Mesenchymal stem cell (in vitro differentiated cells and primary cell): ENCODE results near the gene PAFAH1B2.
"Not testable (repeated sequence)": the region's sequence is repeated elsewhere in the genome, so short reads cannot be mapped to it uniquely, and the experiment has no call there.

Source experiments
- DNase-seq: peaks from one replicate; pipeline ENCODE4 v3.0.0-alpha.2; 2013
- H2AFZ ChIP-seq: one replicate; pipeline ENCODE4 v1.6.1; 2013; ENCODE audit warnings: low read depth, mild to moderate bottlenecking, control low read depth, inconsistent platforms, low read length, moderate library complexity
- H2AK5ac ChIP-seq: 2 replicates; pipeline ENCODE4 v1.6.1; 2013; ENCODE audit warnings: low read length, moderate library complexity, mild to moderate bottlenecking, inconsistent platforms; ENCODE audit not compliant: severe bottlenecking
- H2BK120ac ChIP-seq: one replicate; pipeline ENCODE4 v1.6.1; 2013; ENCODE audit warnings: low read depth, mild to moderate bottlenecking, inconsistent platforms, low read length, moderate library complexity
- H2BK12ac ChIP-seq, 2 experiments: one replicate each; pipeline ENCODE4 v1.6.1; 2013; ENCODE audit warnings: inconsistent platforms in 2 of 2, low read length in 2 of 2, mild to moderate bottlenecking in 2 of 2, moderate library complexity in 2 of 2, control low read depth in 1 of 2
- H2BK15ac ChIP-seq: one replicate; pipeline ENCODE4 v1.6.1; 2013; ENCODE audit warnings: mild to moderate bottlenecking, low read depth, inconsistent platforms; ENCODE audit not compliant: poor library complexity, severe bottlenecking
- H2BK5ac ChIP-seq: 2 replicates; pipeline ENCODE4 v1.6.1; 2013; ENCODE audit warnings: low read depth, mild to moderate bottlenecking, low read length, control low read depth, inconsistent platforms; ENCODE audit not compliant: poor library complexity, severe bottlenecking
- H3K14ac ChIP-seq, 2 experiments: one replicate each; pipeline ENCODE4 v1.6.1; 2013; ENCODE audit warnings: inconsistent platforms in 2 of 2, low read length in 2 of 2, control low read depth in 1 of 2, mild to moderate bottlenecking in 1 of 2, moderate library complexity in 1 of 2
- H3K18ac ChIP-seq, 2 experiments: one replicate each; pipeline ENCODE4 v1.6.1; 2013; ENCODE audit warnings: inconsistent platforms in 2 of 2, low read length in 2 of 2, control low read depth in 1 of 2, low read depth in 1 of 2, mild to moderate bottlenecking in 1 of 2
- H3K23ac ChIP-seq, 2 experiments: one replicate each; pipeline ENCODE4 v1.6.1; 2013; ENCODE audit warnings: inconsistent platforms in 2 of 2, low read length in 2 of 2, mild to moderate bottlenecking in 2 of 2, moderate library complexity in 2 of 2, control low read depth in 1 of 2
- H3K27ac ChIP-seq: 2 replicates; pipeline ENCODE4 v1.5.1; 2013; ENCODE audit warnings: mild to moderate bottlenecking, moderate library complexity, low read length, control low read depth, inconsistent platforms; ENCODE audit not compliant: poor library complexity, severe bottlenecking
- H3K27me3 ChIP-seq, 2 experiments: 2 replicates each; pipeline versions ENCODE4 v1.6.1 to v1.7.0; 2013; ENCODE audit warnings: low read length in 2 of 2, mild to moderate bottlenecking in 2 of 2, moderate library complexity in 2 of 2, control low read depth in 1 of 2, inconsistent platforms in 1 of 2; ENCODE audit not compliant: control insufficient read depth in 1 of 2, insufficient read depth in 1 of 2
- H3K36me3 ChIP-seq, 2 experiments: 2 replicates each; pipeline versions ENCODE4 v1.6.1 to v1.7.0; 2013; ENCODE audit warnings: low read length in 2 of 2, control low read depth in 1 of 2, inconsistent platforms in 1 of 2, low read depth in 1 of 2, mild to moderate bottlenecking in 1 of 2; ENCODE audit not compliant: insufficient read depth in 2 of 2, control insufficient read depth in 1 of 2
- H3K4ac ChIP-seq, 2 experiments: one replicate each; pipeline ENCODE4 v1.6.1; 2013; ENCODE audit warnings: inconsistent platforms in 2 of 2, low read length in 2 of 2, mild to moderate bottlenecking in 2 of 2, moderate library complexity in 2 of 2, control low read depth in 1 of 2, low read depth in 1 of 2
- H3K4me1 ChIP-seq: 2 replicates; pipeline ENCODE4 v1.6.1; 2013; ENCODE audit warnings: low read depth, low read length, control low read depth; ENCODE audit not compliant: control insufficient read depth, insufficient read depth
- H3K4me2 ChIP-seq: 2 replicates; pipeline ENCODE4 v1.6.1; 2013; ENCODE audit warnings: low read length, mild to moderate bottlenecking, inconsistent platforms; ENCODE audit not compliant: poor library complexity, severe bottlenecking
- H3K4me3 ChIP-seq, 2 experiments: 2 replicates each; pipeline versions ENCODE4 v1.5.1 to v1.7.0; 2013; ENCODE audit warnings: low read length in 2 of 2, mild to moderate bottlenecking in 2 of 2, control low read depth in 1 of 2, low read depth in 1 of 2; ENCODE audit not compliant: insufficient read depth in 1 of 2
- H3K79me1 ChIP-seq: replicated peaks from 2 replicates; pipeline ENCODE4 v1.6.1; 2013; ENCODE audit warnings: mild to moderate bottlenecking, control low read depth, low read length, inconsistent platforms; ENCODE audit not compliant: poor library complexity, severe bottlenecking
- H3K9ac ChIP-seq: 2 replicates; pipeline ENCODE4 v1.7.0; 2013; ENCODE audit warnings: mild to moderate bottlenecking, low read length, moderate library complexity
- H3K9me3 ChIP-seq: 2 replicates; pipeline ENCODE4 v1.7.0; 2013; ENCODE audit warnings: mild to moderate bottlenecking, low read length; ENCODE audit not compliant: control insufficient read depth
- H4K8ac ChIP-seq: one replicate; pipeline ENCODE4 v1.6.1; 2013; ENCODE audit warnings: inconsistent platforms, mild to moderate bottlenecking, low read length, moderate library complexity
- H4K91ac ChIP-seq: one replicate; pipeline ENCODE4 v1.6.1; 2013; ENCODE audit warnings: mild to moderate bottlenecking, low read length, inconsistent platforms
- WGBS: methylation state at CpG from one replicate; pipeline ENCODE4 v1.1.7; 2013; ENCODE audit warnings: mixed read lengths; 5-methylcytosine and 5-hydroxymethylcytosine counted together

PAFAH1B2 gene

GRCh38 chr11:117181586-117182550, 37.8 kb downstream of the PAFAH1B2 start:
- H3K23ac ChIP-seq, result no peak overlapping the region
- no peak overlapping the region for H3K14ac ChIP-seq
- no peak overlapping the region for H3K27ac ChIP-seq
- H3K27me3 ChIP-seq, result no peaks in the 10 kb centered on the region
- no peaks in the 10 kb centered on the region for H3K9me3 ChIP-seq
- H2AK5ac ChIP-seq, result no peak overlapping the region
- H3K36me3 ChIP-seq, result peaks cover 41 to 42% of the 10 kb centered on the region in 2 experiments
- H3K4me2 ChIP-seq, result no peak overlapping the region
- no peak overlapping the region for H2BK120ac ChIP-seq
- DNase-seq, result no peak
- no peak overlapping the region for H3K4ac ChIP-seq
- H3K4me3 ChIP-seq, result no peak overlapping the region
- no peak overlapping the region for H3K18ac ChIP-seq
- H2BK12ac ChIP-seq, result no peak overlapping the region
- no peak overlapping the region for H2AFZ ChIP-seq
- H4K8ac ChIP-seq, result no peak overlapping the region
- H4K91ac ChIP-seq, result no peak overlapping the region
- H2BK5ac ChIP-seq, result no peak overlapping the region
- H3K9ac ChIP-seq, result no peak overlapping the region
- H2BK15ac ChIP-seq, result no peak overlapping the region
- H3K79me1 ChIP-seq, result peaks cover 14% of the 10 kb centered on the region
- WGBS, result 96% methylated on average over 22 of the region's 22 CpGs
- peaks cover 19% of the 10 kb centered on the region for H3K4me1 ChIP-seq

DNA sequence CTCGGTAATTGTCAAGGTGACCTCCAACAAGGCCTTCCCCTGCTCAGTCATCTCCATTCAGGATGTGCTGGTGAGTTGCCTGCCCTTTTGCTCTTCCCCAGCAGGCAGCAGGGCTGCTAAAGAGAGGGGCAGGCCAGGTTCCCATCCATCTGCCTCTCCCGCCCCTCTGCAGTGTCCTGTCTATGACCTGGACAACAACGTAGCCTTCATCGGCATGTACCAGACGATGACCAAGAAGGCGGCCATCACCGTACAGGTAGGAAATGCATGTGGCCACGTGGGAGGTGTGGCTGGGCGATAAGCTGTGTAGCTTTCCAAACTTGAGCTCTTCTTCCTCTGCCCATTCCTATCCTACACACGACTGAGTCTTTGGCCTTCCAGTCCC, 38.5 kb downstream of the PAFAH1B2 start:
- Histone ChIP-seq H3K36me3 (peaks cover 46 to 48% of the 10 kb centered on the region in 2 experiments), H2AK5ac (no peak overlapping the region), H3K18ac (no peak overlapping the region), H3K9me3 (no peaks in the 10 kb centered on the region), H4K91ac (no peak overlapping the region), H3K23ac (no peak overlapping the region), H3K27ac (no peak overlapping the region), H3K14ac (no peak overlapping the region), H3K4me3 (no peak overlapping the region), H2BK120ac (no peak overlapping the region), H2BK5ac (no peak overlapping the region), H3K27me3 (no peaks in the 10 kb centered on the region), H3K9ac (no peak overlapping the region), H2AFZ (no peak overlapping the region), H3K79me1 (peaks cover 14% of the 10 kb centered on the region), H2BK15ac (no peak overlapping the region), H3K4me1 (peaks cover 19% of the 10 kb centered on the region), H3K4me2 (no peak overlapping the region), H2BK12ac (no peak overlapping the region), H3K4ac (no peak overlapping the region), H4K8ac (no peak overlapping the region)
- DNase-seq, result no peak
- WGBS, result 96% methylated on average over 9 of the region's 10 CpGs

GRCh38 chr11:117183178-117183577, 39.1 kb downstream of the PAFAH1B2 start:
- Histone ChIP-seq H3K79me1 (peaks cover 14% of the 10 kb centered on the region), H3K4me1 (peaks cover 18% of the 10 kb centered on the region), H3K36me3 (peaks cover 52 to 55% of the 10 kb centered on the region in 2 experiments)
- not testable (repeated sequence) for H3K4me2 ChIP-seq, H3K4ac ChIP-seq, H2BK5ac ChIP-seq, H3K18ac ChIP-seq, H2BK12ac ChIP-seq, H4K91ac ChIP-seq, H2BK15ac ChIP-seq, H3K9me3 ChIP-seq, H2AK5ac ChIP-seq, H3K27ac ChIP-seq, H2BK120ac ChIP-seq, H3K14ac ChIP-seq, H3K9ac ChIP-seq, H3K27me3 ChIP-seq, DNase-seq, H3K4me3 ChIP-seq, H4K8ac ChIP-seq, H2AFZ ChIP-seq, H3K23ac ChIP-seq
- 99% methylated on average over 13 of the region's 13 CpGs for WGBS

DNA sequence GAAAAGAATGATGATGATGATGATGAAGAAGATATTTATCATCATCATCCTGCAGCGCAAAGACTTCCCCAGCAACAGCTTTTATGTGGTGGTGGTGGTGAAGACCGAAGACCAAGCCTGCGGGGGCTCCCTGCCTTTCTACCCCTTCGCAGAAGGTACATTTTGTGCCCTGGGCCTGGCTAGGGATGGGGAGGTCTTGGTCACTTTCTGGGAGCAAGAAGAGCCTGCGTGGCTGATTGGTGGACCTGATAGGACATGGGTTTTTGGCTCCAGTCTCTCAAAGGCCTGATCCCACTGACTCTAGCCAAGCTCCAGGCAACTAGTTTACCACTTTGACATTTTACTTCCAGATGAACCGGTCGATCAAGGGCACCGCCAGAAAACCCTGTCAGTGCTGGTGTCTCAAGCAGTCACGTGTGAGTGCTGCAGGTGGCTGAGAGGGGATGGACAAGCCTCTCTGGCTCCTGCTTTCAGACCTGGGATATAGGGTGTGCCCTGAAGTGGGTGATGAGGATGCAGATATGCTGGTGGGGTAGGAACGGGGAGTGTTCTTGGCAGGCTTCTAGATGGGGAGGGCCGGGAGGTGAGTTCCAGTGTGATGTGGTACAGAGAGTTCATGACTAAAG, 39.8 kb downstream of the PAFAH1B2 start:
- peaks cover 59 to 61% of the 10 kb centered on the region in 2 experiments for H3K36me3 ChIP-seq
- H3K27me3 ChIP-seq, result no peaks in the 10 kb centered on the region
- H2BK15ac ChIP-seq, result no peak overlapping the region
- H3K4me1 ChIP-seq, result peaks cover 18% of the 10 kb centered on the region
- H3K4me3 ChIP-seq, result no peak overlapping the region
- H3K79me1 ChIP-seq, result peaks cover 14% of the 10 kb centered on the region
- H3K4ac ChIP-seq, result no peak overlapping the region
- 97% methylated on average over 11 of the region's 11 CpGs for WGBS
- DNase-seq, result no peak
- H2AK5ac ChIP-seq, result no peak overlapping the region
- no peak overlapping the region for H3K18ac ChIP-seq
- H3K4me2 ChIP-seq, result no peak overlapping the region
- H4K8ac ChIP-seq, result no peak overlapping the region
- H2BK5ac ChIP-seq, result no peak overlapping the region
- no peak overlapping the region for H3K14ac ChIP-seq
- no peak overlapping the region for H2AFZ ChIP-seq
- no peak overlapping the region for H2BK12ac ChIP-seq
- H2BK120ac ChIP-seq, result no peak overlapping the region
- H4K91ac ChIP-seq, result no peak overlapping the region
- no peak overlapping the region for H3K27ac ChIP-seq
- H3K23ac ChIP-seq, result no peak overlapping the region
- no peak overlapping the region for H3K9ac ChIP-seq
- H3K9me3 ChIP-seq, result no peaks in the 10 kb centered on the region
